NB4 (cell line): ENCODE measurements around the gene SPIN2B.
"Not testable (repeated sequence)": the region's sequence is repeated elsewhere in the genome, so short reads cannot be mapped to it uniquely, and the experiment has no call there.

Experiments used
- CTCF ChIP-seq: IDR thresholded peaks from one replicate; pipeline ENCODE4 v1.5.1; 2012; ENCODE audit warnings: low read depth, low read length
- MYC ChIP-seq: IDR thresholded peaks from 2 replicates; pipeline ENCODE4 v1.6.1; 2011; ENCODE audit warnings: low read depth, low read length
- POLR2A ChIP-seq: IDR thresholded peaks from 2 replicates; pipeline ENCODE4 v1.6.1; 2011; ENCODE audit warnings: mild to moderate bottlenecking; ENCODE audit not compliant: insufficient read length; ENCODE audit errors: extremely low read depth

- TF ChIP-seq POLR2A, CTCF, MYC: not testable (repeated sequence)
Observed at GRCh38 chrX:57117566-57117965, 3.8 kb downstream of the SPIN2B start.
